Suprapubic skin (tissue), 4 donors: ENCODE measurements around the gene STYXL2. TPM values are rescaled to one million over a fixed set of nuclear protein-coding genes. Genes with fewer than 3 reads are reported as not detected.

Source experiments
- DNase-seq, 2 donors: peaks; one replicate each; pipeline ENCODE4 v3.0.0-alpha.2; 2019; ENCODE audit warnings: low spot score in 2 of 2
- H3K27ac ChIP-seq: fragments of 200-600 bp; sonication (generic); one replicate; pipeline ENCODE4 v1.5.1; 2019
- H3K27me3 ChIP-seq: fragments of 200-600 bp; sonication (generic); one replicate; pipeline ENCODE4 v1.5.1; 2019
- H3K36me3 ChIP-seq: fragments of 200-600 bp; sonication (generic); one replicate; pipeline ENCODE4 v1.5.1; 2019
- H3K4me1 ChIP-seq: fragments of 200-600 bp; sonication (generic); one replicate; pipeline ENCODE4 v1.5.1; 2019
- H3K4me3 ChIP-seq: fragments of 200-600 bp; sonication (generic); one replicate; pipeline ENCODE4 v1.5.1; 2019; ENCODE audit warnings: mild to moderate bottlenecking
- H3K9me3 ChIP-seq: fragments of 200-600 bp; sonication (generic); one replicate; pipeline ENCODE4 v1.5.1; 2019
- CTCF ChIP-seq, 2 donors: fragments of 200-600 bp in 1 of 2; fragments of 450-650 bp in 1 of 2; sonication (generic) in 1 of 2; IDR thresholded peaks; one replicate each; pipeline ENCODE4 v1.5.1; 2016 to 2019; ENCODE audit warnings: antibody characterized with exemption in 2 of 2, mild to moderate bottlenecking in 1 of 2, moderate library complexity in 1 of 2
- EP300 ChIP-seq: sonication (generic); formaldehyde crosslinking; IDR thresholded peaks from one replicate; pipeline ENCODE4 v1.6.1; 2017; ENCODE audit warnings: antibody characterized with exemption
- POLR2A ChIP-seq, 2 donors: fragments of 450-650 bp; IDR thresholded peaks; one replicate each; pipeline ENCODE4 v1.6.1; 2017; ENCODE audit warnings: antibody characterized with exemption in 2 of 2, mild to moderate bottlenecking in 2 of 2, moderate library complexity in 2 of 2
- POLR2AphosphoS5 ChIP-seq, 3 donors: sonication (generic); formaldehyde crosslinking; IDR thresholded peaks; one replicate each; pipeline ENCODE4 v1.6.1; 2017; ENCODE audit warnings: antibody characterized with exemption in 3 of 3
- WGBS: methylation state at CpG from one replicate; pipeline ENCODE4 v1.1.5; 2018; 5-methylcytosine and 5-hydroxymethylcytosine counted together
- total RNA-seq, 4 donors: library from RNA; depleted of rRNA; stranded (reverse); fragments of >200 nt; gene quantifications; one replicate each; pipeline ENCODE4 v1.1.0, GENCODE V29; 2016

Gene STYXL2
- total RNA-seq, 4 donors from 2014 or later = 0.29 TPM; not detected in 3

GRCh38 chr1:167077868-167078210 lies 16.0 kb upstream of the STYXL2 start:
- DNase-seq = no peak
- H3K36me3 ChIP-seq = no peaks in the 10 kb centered on the region
- H3K27me3 ChIP-seq = peaks cover 16% of the 10 kb centered on the region
- no peak overlapping the region for H3K27ac ChIP-seq
- no peak overlapping the region for H3K4me3 ChIP-seq
- TF ChIP-seq EP300 = no peak
- H3K4me1 ChIP-seq = no peaks in the 10 kb centered on the region
- H3K9me3 ChIP-seq = no peaks in the 10 kb centered on the region

- no peak for DNase-seq
- no peak overlapping the region for H3K27ac ChIP-seq
- no peaks in the 10 kb centered on the region for H3K9me3 ChIP-seq
- no peaks in the 10 kb centered on the region for H3K36me3 ChIP-seq
- TF ChIP-seq POLR2A (IDR thresholded peaks at IDR 0.05) = no peak
- no peak for TF ChIP-seq CTCF (IDR thresholded peaks at IDR 0.05)
- TF ChIP-seq EP300 = no peak
- no peak for TF ChIP-seq POLR2AphosphoS5 (IDR thresholded peaks at IDR 0.05)
- WGBS = 79% methylated on average over 8 of the region's 8 CpGs
- no peak overlapping the region for H3K4me3 ChIP-seq
- no peaks in the 10 kb centered on the region for H3K4me1 ChIP-seq
- H3K27me3 ChIP-seq = peaks cover 18% of the 10 kb centered on the region
Measured at GRCh38 chr1:167081594-167082156, 12.2 kb upstream of the STYXL2 start.

- TF ChIP-seq CTCF (IDR thresholded peaks at IDR 0.05) (no peak), POLR2A (IDR thresholded peaks at IDR 0.05) (no peak), EP300 (no peak), POLR2AphosphoS5 (IDR thresholded peaks at IDR 0.05) (no peak)
- Histone ChIP-seq H3K27me3 (peaks cover 18% of the 10 kb centered on the region), H3K4me3 (no peak overlapping the region), H3K36me3 (no peaks in the 10 kb centered on the region), H3K27ac (no peak overlapping the region), H3K4me1 (no peaks in the 10 kb centered on the region), H3K9me3 (no peaks in the 10 kb centered on the region)
- WGBS = 55% methylated on average over 11 of the region's 11 CpGs
- no peak for DNase-seq
Measured at GRCh38 chr1:167082511-167083027, 11.3 kb upstream of the STYXL2 start.

- Histone ChIP-seq H3K9me3 (no peaks in the 10 kb centered on the region), H3K36me3 (no peaks in the 10 kb centered on the region), H3K27me3 (peaks cover 18% of the 10 kb centered on the region), H3K27ac (no peak overlapping the region), H3K4me1 (no peaks in the 10 kb centered on the region), H3K4me3 (no peak overlapping the region)
- TF ChIP-seq CTCF (IDR thresholded peaks at IDR 0.05) = no peak
- TF ChIP-seq POLR2AphosphoS5 (IDR thresholded peaks at IDR 0.05) = no peak
- TF ChIP-seq POLR2A (IDR thresholded peaks at IDR 0.05) = no peak
- no peak for TF ChIP-seq EP300
- no peak for DNase-seq
- WGBS = 38% methylated on average over 6 of the region's 6 CpGs
Measured at GRCh38 chr1:167083066-167083665, 10.7 kb upstream of the STYXL2 start.

GRCh38 chr1:167083871-167084270 lies 10.0 kb upstream of the STYXL2 start:
- Histone ChIP-seq H3K9me3 (no peaks in the 10 kb centered on the region), H3K4me3 (no peak overlapping the region), H3K4me1 (no peaks in the 10 kb centered on the region), H3K27me3 (peaks cover 18% of the 10 kb centered on the region), H3K36me3 (no peaks in the 10 kb centered on the region), H3K27ac (no peak overlapping the region)
- TF ChIP-seq EP300 = no peak
- no peak for TF ChIP-seq POLR2A (IDR thresholded peaks at IDR 0.05)
- no peak for TF ChIP-seq CTCF (IDR thresholded peaks at IDR 0.05)
- no peak for TF ChIP-seq POLR2AphosphoS5 (IDR thresholded peaks at IDR 0.05)
- DNase-seq = no peak
- WGBS = 94% methylated on average over 2 of the region's 3 CpGs
